G401 (cell line): Measurements from ENCODE around the gene SGK2. TPM values are rescaled to one million over a fixed set of nuclear protein-coding genes. Genes with fewer than 3 reads are reported as not detected.

ENCODE experiments used
- DNase-seq: peaks from one replicate; pipeline ENCODE4 v3.0.0-alpha.2; 2015; ENCODE audit warnings: low spot score
- in situ Hi-C: cut with HindIII; loops from 2 replicates; pipeline ENCODE4 v1.10.0; 2016; ENCODE audit warnings: low sequenced_read_pairs, mixed read lengths
- total RNA-seq: library from RNA; depleted of rRNA; stranded (reverse); fragments of >200 nt; shearing (Covaris generic); gene quantifications from 2 replicates; pipeline ENCODE4 v1.2.3, GENCODE V29; 2014

SGK2 gene
- total RNA-seq, 1 experiment from 2014 or later, result 0.27 TPM

- no peak for DNase-seq
- in situ Hi-C loops, result no loop called here
These were observed 23.3 kb upstream of the SGK2 start for GRCh38 chr20:43535370-43536004.

GRCh38 chr20:43536041-43536816 lies 22.6 kb upstream of the SGK2 start:
- DNase-seq, result no peak
- in situ Hi-C loops, result no loop called here

GRCh38 chr20:43536817-43537440 lies 21.9 kb upstream of the SGK2 start:
- DNase-seq, result no peak
- in situ Hi-C loops, result no loop called here

- peak; percentile 74 for DNase-seq
- in situ Hi-C loops, result no loop called here
These were observed 20.6 kb upstream of the SGK2 start for GRCh38 chr20:43537921-43538877.

DNA sequence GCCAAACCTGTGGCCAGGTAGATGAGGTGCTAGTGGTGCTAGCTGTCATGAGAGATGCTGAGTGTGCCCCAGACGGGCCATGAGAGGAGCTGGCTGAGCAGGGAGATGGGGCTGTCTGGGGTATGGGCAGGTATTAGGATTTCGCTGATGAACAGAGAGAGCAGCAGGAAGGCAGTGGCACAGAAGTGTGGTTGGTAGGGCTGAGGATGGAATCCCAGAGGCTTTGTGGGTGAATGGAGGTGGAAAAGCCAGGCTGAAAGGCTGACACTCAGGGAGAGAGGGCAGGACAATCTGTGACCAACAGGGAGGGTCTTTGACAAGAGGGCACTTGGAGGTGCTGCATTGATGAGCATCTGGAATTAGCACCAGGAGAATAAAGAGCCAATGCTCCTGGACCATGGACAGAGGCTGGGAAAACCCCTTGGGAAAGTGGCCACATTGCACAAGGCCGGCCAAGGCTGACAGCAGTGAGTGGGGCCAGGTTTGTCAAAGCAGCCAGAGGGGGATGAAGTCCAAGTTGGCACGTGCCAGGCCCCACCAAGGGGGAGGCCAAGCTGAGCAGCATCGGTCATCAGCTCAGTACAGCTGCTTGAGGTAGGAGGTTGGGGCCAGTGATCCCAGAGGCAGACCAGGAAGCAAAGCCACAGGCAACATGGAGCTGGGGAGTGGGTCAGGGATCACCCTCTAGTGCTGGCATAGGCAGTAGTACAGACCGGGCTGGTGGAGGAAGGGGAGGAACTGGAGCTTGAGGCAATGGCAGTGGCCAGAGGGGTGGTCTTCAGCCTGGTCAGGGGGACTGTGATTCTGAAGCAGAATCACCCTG lies 19.7 kb upstream of the SGK2 start:
- no peak for DNase-seq
- in situ Hi-C loops, result no loop called here

GRCh38 chr20:43539975-43540672 lies 18.7 kb upstream of the SGK2 start:
- DNase-seq, result no peak
- in situ Hi-C loops, result no loop called here

GRCh38 chr20:43540673-43541060 lies 18.2 kb upstream of the SGK2 start:
- DNase-seq, result no peak
- in situ Hi-C loops, result no loop called here

DNA sequence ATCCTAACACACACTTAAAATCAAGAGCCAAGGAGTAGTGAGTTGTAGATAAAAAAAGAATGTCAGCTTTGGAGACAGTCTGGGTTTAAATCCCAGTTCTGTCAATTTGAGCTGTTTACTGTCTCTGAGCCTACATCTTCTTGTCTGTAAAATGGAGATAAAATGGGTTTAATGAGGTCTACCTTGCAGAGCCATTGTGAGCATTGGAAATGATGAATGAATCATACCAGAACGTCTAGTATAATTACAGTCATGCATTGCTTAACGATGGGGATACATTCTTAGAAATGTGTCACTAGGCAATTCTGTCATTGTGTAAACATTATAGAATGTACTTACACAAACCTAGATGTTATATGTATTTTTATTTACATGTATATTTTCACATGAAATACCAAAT lies 17.6 kb upstream of the SGK2 start:
- in situ Hi-C loops, result no loop called here
- no peak for DNase-seq

- no peak for DNase-seq
- in situ Hi-C loops, result no loop called here
These were observed 16.7 kb upstream of the SGK2 start for GRCh38 chr20:43542161-43542560.

GRCh38 chr20:43542674-43543073 lies 16.2 kb upstream of the SGK2 start:
- in situ Hi-C loops, result no loop called here
- no peak for DNase-seq

- DNase-seq, result no peak
- in situ Hi-C loops, result no loop called here
These were observed 15.7 kb upstream of the SGK2 start for GRCh38 chr20:43543138-43543537.

DNA sequence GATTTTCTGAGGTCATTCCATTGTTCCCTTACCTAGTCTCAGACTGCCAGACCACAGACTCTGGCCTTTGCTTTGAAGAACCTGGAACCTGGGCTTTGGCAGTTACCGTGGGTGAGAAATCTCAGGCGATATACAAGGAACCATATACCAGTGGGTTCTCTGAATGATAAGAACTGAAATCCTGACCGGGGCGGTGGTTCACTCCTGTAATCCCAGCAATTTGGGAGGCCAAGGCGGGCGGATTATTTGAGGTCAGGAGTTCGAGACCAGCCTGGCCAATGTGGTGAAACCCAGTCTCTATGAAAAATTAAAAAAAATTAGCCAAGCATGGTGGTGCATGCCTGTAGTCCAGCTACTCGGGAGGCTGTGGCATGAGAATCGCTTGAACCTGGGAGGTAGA lies 14.3 kb upstream of the SGK2 start:
- in situ Hi-C loops, result no loop called here
- DNase-seq, result no peak

- no peak for DNase-seq
- in situ Hi-C loops, result no loop called here
These were observed 12.8 kb upstream of the SGK2 start for GRCh38 chr20:43545837-43546578.

- in situ Hi-C loops, result no loop called here
- no peak for DNase-seq
These were observed 10.4 kb upstream of the SGK2 start for GRCh38 chr20:43548273-43548880.

GRCh38 chr20:43549416-43550065 lies 9.3 kb upstream of the SGK2 start:
- in situ Hi-C loops, result no loop called here

DNA sequence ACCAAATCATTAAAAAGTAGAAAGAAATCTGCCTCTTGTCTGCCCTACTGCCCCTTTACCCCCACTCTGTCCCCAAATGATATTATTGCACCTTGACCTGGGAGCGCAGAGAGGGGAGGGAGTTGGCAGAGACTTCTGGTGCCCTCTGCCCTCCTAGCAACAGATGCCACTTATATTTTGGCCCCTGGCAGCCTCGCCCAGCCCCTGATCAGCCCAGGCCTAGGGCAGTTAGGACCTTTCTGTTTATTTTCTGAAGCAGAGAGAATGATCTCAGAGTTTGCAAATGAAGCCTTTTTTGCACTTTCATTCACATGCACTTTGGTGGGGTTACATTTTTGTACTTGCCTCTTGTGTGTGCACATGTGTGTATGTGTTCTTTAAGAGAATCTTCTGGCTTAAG lies 8.4 kb upstream of the SGK2 start:
- in situ Hi-C loops, result no loop called here
- no peak for DNase-seq

More at GRCh38 chr20:43549416-43550065, 9.3 kb upstream of the SGK2 start:
- no peak for DNase-seq

GRCh38 chr20:43554369-43554768 lies 4.5 kb upstream of the SGK2 start:
- in situ Hi-C loops, result no loop called here

More at GRCh38 chr20:43554369-43554768, 4.5 kb upstream of the SGK2 start:
- DNase-seq, result no peak
